ENCODE measurements around the gene MAP2K2.

The MAP2K2 gene

DNA sequence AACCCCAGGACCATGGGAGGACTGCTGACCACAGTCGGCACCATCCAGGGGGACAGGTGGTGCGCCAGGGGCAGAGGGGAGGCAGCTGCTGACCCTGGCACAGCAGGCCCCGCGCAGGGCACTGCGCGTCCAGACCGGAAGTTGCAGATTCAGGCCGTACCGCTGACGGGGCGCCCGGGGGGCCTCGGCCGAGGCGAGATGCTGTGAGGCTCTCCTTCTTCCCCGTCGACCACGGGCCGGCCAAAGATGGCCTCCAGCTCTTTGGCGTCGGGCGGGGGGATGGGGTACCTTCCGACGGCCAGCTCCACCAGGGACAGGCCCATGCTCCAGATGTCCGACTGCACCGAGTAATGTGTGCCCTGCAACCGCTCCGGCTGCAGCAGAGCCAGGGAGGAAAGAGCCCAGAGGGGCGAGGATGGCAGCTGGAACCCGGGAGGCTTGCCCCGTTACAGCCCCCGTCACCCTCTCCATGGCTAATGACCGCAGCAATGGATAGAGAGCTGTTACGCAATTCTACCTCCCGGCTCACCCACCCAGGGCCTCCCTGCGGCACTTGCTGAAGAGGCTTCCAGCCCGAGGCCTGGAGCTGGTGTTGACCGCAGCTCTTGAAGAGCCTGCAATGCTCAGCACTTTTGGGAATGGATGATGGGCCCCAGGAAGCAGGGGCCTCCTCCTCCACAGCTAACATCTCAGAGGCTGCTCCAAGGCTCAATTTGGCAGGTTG lies 24.7 kb downstream of the MAP2K2 start:
- no peak for DNase-seq (ENCODE audit: low spot score)

- DNase-seq (ENCODE audit: low spot score), result no peak
Observed at GRCh38 chr19:4098493-4098892, 25.4 kb downstream of the MAP2K2 start.

DNA sequence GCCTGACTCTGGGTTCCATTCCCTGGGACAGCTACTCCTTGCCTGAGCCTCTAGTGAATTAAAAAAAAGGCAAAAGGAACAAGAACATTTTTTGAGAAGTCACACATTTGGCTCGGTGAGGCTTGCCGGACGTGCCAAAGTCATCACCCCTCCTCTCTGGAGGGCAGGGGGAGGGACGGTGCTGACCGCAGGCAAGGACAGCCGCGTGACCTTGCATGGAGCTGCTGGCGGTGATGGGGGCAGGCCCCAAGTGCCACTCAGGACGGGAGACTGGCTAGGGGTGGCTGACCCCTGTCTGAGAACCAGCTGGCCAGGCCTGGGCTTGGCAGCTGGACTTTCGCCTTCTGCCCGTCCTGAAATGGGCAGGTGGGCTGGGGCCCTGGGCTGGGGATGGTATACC lies 26.4 kb downstream of the MAP2K2 start:
- no peak for DNase-seq (ENCODE audit: low spot score)

- no peak for DNase-seq (ENCODE audit: low spot score)
Observed at GRCh38 chr19:4096049-4096892, 27.7 kb downstream of the MAP2K2 start.

GRCh38 chr19:4095488-4095844 lies 28.5 kb downstream of the MAP2K2 start:
- no peak for DNase-seq (ENCODE audit: low spot score)

GRCh38 chr19:4094761-4095487 lies 29.0 kb downstream of the MAP2K2 start:
- no peak for DNase-seq (ENCODE audit: low spot score)

GRCh38 chr19:4094291-4094690 lies 29.6 kb downstream of the MAP2K2 start:
- DNase-seq (ENCODE audit: low spot score), result no peak

DNA sequence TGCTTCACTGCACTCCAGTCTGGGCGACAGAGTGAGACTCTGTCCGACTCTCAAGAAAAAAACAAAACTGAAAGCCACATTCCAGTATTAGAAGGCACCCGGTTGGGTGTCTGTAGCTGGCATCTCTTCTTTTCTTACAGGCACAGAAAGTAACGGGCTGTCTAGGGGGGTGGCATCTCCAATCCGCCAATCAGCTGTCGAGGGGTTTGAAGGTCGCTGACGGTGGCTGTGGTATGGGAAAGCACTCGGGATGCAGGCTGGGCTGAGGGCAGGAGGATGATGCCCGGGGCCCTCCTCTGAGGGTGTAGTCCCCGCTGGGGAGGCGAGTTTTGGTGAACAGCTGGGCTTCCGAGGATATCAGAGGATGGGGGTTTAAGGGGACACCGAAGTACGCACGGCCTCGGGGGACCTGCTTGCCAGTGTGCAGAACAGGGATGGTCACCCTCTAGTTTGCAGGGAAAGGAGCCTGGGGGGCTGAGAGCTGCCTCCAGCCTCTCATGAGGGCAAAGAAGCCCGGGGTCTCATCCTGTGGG lies 30.2 kb downstream of the MAP2K2 start:
- DNase-seq (ENCODE audit: low spot score), result no peak

- no peak for DNase-seq (ENCODE audit: low spot score)
Observed at GRCh38 chr19:4090356-4091220, 33.3 kb downstream of the MAP2K2 start.

DNA sequence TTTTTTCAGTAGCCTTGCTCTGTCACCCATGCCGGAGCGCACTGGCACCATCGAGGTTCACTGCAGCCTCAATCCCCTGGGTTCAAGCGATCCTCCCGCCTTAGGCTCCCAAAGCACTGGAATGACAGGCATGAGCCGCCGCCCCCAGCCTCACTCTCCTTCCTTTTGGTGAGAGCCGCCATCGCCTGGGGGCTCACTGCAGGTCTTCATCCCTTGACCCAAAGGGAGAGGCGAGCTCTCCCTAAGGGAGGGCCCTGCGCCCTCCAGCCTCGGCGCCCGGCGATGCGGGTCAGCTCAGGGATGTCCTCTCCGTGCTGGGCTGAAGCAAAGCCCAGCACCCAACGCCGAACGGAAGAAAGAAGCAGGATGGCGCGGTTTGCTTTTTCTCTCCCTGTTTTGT lies 34.0 kb downstream of the MAP2K2 start:
- no peak for DNase-seq (ENCODE audit: low spot score)

DNA sequence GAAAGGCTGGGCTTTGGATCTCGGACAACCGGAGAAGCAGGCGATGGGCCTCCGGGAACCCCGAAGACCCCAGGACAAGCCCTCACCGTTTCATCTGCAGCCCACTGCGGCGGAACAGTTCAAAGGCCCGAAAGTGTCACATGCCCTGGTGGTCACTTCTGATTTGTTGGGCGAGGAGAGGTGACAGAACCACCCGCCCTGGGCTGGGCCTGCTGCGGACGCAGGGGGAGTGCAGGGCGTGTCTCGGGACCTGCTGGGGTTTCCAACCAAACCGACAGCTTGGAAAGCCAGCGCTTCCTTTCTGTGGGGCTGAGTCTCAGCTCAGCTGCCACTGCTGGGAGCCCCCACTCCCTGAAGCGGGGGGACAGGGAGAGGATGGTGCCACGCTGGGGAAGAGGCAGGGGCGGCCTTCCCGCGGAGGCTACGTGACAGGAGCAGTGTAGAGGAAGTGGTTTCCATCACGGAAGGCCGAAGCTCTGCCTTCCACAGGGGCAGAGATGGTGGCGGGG lies 34.5 kb downstream of the MAP2K2 start:
- DNase-seq (ENCODE audit: low spot score), result no peak

- DNase-seq (ENCODE audit: low spot score), result no peak
Observed at GRCh38 chr19:4088975-4089374, 34.9 kb downstream of the MAP2K2 start.

GRCh38 chr19:4087787-4088679 lies 35.9 kb downstream of the MAP2K2 start:
- no peak for DNase-seq (ENCODE audit: low spot score)

- no peak for DNase-seq (ENCODE audit: low spot score)
Observed at GRCh38 chr19:4086411-4086867, 37.5 kb downstream of the MAP2K2 start.

GRCh38 chr19:4084547-4084877 lies 39.4 kb downstream of the MAP2K2 start:
- no peak for DNase-seq (ENCODE audit: low spot score)

DNA sequence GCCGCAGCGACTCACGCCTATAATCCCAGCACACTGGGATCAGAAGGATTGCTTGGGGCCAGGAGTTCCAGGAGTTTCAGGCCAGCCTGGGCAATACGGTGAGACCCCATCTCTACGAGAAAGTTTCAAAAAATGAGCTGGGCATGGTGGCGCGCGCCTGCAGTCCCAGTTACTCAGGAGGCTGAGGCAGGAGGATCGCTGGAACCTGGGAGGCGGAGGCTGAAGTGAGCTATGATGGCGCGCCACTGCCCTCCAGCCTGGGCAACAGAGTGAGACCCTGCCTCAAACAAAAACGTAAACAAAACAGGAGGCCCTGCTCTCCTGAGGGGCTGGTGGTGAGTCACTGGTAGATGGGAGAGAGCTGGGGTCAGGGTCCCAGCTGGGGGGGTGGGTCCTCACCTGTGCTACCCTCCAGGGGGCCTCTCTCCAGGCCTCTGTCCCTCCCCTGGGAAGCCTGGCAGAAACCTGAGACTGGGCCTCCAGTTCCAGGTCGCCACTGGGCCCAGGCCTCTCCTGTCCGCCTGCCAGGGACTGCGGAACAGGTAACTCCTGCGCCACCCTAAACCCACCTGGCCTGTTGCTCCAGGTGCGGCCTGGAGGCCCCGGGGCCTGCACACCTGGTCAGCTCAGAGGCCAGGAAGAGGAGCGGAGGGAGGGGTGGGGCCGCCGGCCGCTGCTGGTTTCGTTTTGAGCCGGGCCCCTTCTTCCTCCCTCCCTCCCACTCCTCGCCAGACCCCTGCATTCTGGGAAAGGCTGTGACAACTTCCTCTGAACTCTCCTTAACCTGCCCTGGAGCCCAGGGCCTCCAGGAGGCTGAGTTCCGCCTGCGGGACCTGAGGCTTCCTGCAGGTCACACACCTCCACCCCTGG lies 40.0 kb downstream of the MAP2K2 start:
- no peak for DNase-seq (ENCODE audit: low spot score)

- DNase-seq (ENCODE audit: low spot score), result no peak
Observed at GRCh38 chr19:4082172-4082571, 41.8 kb downstream of the MAP2K2 start.

DNA sequence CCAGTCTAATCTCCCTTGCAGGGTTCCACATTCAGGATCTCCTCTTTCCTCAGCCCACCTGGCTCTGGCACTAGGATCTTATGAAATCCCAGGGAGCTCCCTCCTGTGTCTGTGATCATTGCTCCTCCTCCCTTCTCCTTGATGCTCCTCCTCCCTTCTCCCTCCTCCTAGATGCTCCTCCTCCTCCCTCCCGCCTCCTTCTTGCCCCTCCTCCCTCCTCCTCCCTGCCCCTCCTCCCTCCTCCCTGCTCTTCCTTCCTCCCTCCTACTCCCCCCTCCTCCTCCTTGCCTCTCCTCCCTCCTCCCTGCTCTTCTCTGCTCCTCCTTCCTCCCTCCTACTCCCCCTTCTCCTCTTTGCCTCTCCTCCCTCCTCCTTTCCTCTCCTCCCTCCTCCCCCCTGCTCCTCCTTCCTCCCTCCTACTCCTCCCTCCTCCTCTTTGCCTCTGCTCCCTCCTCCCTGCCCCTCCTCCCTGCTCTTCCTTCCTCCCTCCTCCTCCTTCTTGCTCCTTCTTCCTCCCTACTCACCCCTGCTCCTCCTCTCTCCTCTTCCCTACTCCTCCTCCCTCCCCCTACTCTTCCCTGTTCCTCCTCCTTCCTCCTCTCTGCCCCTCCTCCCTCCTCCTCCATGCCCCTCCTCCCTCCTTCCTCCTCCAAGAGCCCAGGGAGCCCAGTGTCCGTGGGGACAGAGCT lies 42.3 kb downstream of the MAP2K2 start:
- no peak for DNase-seq (ENCODE audit: low spot score)

DNA sequence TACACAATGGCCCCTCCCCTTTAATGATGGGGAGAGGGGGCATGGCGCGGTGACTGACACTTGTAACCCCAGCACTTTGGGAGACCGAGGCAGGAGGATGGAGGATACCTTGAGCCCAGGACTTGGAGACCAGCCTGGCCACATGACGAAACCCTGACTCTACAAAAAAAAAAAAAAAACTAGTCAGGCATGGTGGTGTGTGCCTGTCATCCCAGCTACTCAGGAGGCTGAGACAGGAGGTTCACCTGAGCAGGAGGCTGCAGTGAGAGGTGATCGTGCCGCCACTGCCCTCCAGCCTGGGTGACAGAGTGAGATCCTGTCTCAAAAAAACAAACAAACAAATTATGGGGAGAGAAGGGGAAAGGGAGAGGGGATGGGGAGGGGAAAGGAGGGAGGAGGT lies 43.4 kb downstream of the MAP2K2 start:
- DNase-seq (ENCODE audit: low spot score), result no peak
